Measurements from ENCODE around the gene DCXR. TPM values are rescaled to one million over a fixed set of nuclear protein-coding genes. Genes with fewer than 3 reads are reported as not detected.

Gene DCXR
- total and polyA plus RNA-seq, 10 of the 15 experiments (the other 5 are each of a cell fraction or from before 2014, with no cell fraction given): 12.3 to 139 (median 88.9) TPM

DNA sequence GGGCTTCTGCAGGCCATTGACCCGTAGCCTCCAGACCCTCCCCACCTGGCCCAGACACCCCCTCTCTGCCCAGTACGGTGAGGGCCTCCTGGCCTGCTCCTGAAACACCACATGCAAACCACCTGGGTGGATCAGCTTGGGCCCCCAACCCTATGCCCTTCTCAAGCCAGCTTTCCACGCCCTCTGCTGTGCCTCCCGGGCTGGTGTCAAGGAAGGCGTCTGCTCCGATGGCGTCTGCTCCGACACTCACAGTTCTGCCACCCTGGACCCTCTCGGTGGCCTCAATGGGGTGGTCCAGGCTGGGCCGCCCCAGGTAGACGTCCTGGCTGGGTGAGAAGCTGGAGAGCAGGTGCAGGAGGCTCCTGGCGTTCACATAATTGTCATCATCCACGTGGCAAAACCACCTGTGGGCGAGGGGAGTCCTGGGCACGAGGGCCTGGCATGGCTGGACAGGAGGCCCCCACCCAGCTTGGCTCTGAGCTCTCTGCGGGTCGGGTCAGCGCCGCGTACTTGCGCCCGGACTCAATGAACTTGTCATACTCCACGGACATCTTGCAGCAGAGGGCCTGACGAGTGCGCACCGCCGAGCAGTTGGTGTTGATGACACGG is 12.8 kb upstream of the DCXR start (continued):
- TF ChIP-seq, protein P1, sequence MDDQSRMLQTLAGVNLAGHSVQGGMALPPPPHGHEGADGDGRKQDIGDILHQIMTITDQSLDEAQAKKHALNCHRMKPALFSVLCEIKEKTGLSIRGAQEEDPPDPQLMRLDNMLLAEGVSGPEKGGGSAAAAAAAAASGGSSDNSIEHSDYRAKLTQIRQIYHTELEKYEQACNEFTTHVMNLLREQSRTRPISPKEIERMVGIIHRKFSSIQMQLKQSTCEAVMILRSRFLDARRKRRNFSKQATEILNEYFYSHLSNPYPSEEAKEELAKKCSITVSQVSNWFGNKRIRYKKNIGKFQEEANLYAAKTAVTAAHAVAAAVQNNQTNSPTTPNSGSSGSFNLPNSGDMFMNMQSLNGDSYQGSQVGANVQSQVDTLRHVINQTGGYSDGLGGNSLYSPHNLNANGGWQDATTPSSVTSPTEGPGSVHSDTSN (IDR thresholded peaks at IDR 0.05; ENCODE audit: insufficient replicate concordance, low read depth, low read length): no peak
- TF ChIP-seq BACH1 (IDR thresholded peaks at IDR 0.05; ENCODE audit: borderline replicate concordance): no peak
- no peak for TF ChIP-seq TBL1XR1 (IDR thresholded peaks at IDR 0.05; ENCODE audit: low read depth, low read length)
- TF ChIP-seq TAF1 (IDR thresholded peaks at IDR 0.05; ENCODE audit: borderline replicate concordance, low read depth, low read length): no peak
- TF ChIP-seq, protein P2, sequence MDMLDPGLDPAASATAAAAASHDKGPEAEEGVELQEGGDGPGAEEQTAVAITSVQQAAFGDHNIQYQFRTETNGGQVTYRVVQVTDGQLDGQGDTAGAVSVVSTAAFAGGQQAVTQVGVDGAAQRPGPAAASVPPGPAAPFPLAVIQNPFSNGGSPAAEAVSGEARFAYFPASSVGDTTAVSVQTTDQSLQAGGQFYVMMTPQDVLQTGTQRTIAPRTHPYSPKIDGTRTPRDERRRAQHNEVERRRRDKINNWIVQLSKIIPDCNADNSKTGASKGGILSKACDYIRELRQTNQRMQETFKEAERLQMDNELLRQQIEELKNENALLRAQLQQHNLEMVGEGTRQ (IDR thresholded peaks at IDR 0.05; ENCODE audit: borderline replicate concordance, low read depth, low read length): no peak
- TF ChIP-seq CREB1 (IDR thresholded peaks at IDR 0.05; ENCODE audit: low read depth): no peak

DNA sequence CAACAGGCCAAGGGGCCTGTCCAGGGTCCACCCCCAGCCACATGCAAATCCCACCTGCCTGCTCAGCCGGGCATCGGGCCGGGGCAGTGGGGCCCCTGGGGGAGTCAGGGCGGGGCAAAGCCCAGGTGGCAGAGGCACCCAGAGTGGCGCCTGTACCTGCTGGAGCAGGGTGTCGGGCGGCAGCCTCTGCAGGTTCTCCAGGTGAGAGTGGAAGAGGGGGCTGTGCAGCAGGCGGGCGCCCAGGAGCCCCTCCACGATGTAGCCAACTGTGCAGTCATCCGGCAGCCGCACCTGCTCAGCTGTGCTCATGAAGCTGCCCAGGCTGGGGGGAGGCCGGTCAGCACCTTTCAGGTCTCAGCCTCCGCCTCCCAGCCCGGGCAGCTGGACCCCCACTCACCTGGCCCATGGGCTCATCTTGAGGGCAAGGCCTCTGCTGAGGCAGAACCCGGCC is 12.0 kb upstream of the DCXR start:
- peaks cover 14% of the 10 kb centered on the region for H3K79me2 ChIP-seq (ENCODE audit: control insufficient read depth, insufficient read depth, low read length)
- no peaks in the 10 kb centered on the region for H3K9me3 ChIP-seq (replicated peaks; ENCODE audit: control insufficient read depth, insufficient read depth, low read length)
- intact Hi-C loops (cut with micrococcal nuclease; ENCODE audit: unreplicated experiment) (no loop called here), in situ Hi-C loops (cut with MboI) (no loop called here)
- ChIA-PET POLR2A (interaction anchor here (1.0 to 1.5 kb wide), 3 partner anchors 12 to 54 kb away, joined by 3 to 4 read pairs (median 4); partner anchors contain the start of gene DCXR), RAD21 (ENCODE audit: unreplicated experiment) (interaction anchor here (1.3 kb wide), 1 partner anchor 12 kb away, joined by 4 read pairs; the partner anchor contains the start of gene DCXR), CTCF (interaction anchor here (1.7 kb wide), 1 partner anchor 12 kb away, joined by 7 read pairs; the partner anchor contains the start of gene DCXR), SMC1A (ENCODE audit: uncharacterized antibody, unreplicated experiment) (no interaction called here)
- WGBS (ENCODE audit: insufficient coverage, insufficient replicate concordance, low lambda C conversion rate, missing lambda C conversion rate): 81% methylated on average over 16 of the region's 16 CpGs
- BruUV-seq (replicated peaks): no TSS peak
- H3K4me2 ChIP-seq (ENCODE audit: control insufficient read depth, insufficient read depth): no peak overlapping the region
- H3K36me3 ChIP-seq (ENCODE audit: control insufficient read depth in 2 of 2, insufficient read depth in 2 of 2, low read length in 1 of 2): peaks cover 0 to under 1% of the 10 kb centered on the region in 2 experiments; a peak in 3 of 4 replicates
- H4K20me1 ChIP-seq (ENCODE audit: control insufficient read depth, insufficient read depth): no peaks in the 10 kb centered on the region
- no peak for FAIRE-seq
- H3K4me1 ChIP-seq (ENCODE audit: control insufficient read depth, insufficient read depth, low read length): peaks cover 4% of the 10 kb centered on the region
- H3K27ac ChIP-seq (ENCODE audit: control insufficient read depth, insufficient read depth): no peak overlapping the region
- no peaks in the 10 kb centered on the region for H3K27me3 ChIP-seq (replicated peaks in 1 of 2; ENCODE audit: control insufficient read depth in 2 of 2, insufficient read depth in 2 of 2, low read length in 1 of 2)
- DNase-seq (ENCODE audit: low read depth, low spot score): no peak
- no peak overlapping the region for H3K4me3 ChIP-seq
- no peak overlapping the region for H3K9ac ChIP-seq (ENCODE audit: control insufficient read depth, insufficient read depth, low read length)
- no peak for ATAC-seq
- no peak overlapping the region for H2AFZ ChIP-seq (ENCODE audit: control insufficient read depth, low read depth, low read length)
- TF ChIP-seq, protein P3, sequence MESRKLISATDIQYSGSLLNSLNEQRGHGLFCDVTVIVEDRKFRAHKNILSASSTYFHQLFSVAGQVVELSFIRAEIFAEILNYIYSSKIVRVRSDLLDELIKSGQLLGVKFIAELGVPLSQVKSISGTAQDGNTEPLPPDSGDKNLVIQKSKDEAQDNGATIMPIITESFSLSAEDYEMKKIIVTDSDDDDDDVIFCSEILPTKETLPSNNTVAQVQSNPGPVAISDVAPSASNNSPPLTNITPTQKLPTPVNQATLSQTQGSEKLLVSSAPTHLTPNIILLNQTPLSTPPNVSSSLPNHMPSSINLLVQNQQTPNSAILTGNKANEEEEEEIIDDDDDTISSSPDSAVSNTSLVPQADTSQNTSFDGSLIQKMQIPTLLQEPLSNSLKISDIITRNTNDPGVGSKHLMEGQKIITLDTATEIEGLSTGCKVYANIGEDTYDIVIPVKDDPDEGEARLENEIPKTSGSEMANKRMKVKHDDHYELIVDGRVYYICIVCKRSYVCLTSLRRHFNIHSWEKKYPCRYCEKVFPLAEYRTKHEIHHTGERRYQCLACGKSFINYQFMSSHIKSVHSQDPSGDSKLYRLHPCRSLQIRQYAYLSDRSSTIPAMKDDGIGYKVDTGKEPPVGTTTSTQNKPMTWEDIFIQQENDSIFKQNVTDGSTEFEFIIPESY (IDR thresholded peaks at IDR 0.05): no peak
- TF ChIP-seq RBBP5 (conservative IDR thresholded peaks at IDR 0.05) (no peak), ZNF217 (IDR thresholded peaks at IDR 0.05) (no peak), PKNOX1 (IDR thresholded peaks at IDR 0.05) (no peak), MEF2A (IDR thresholded peaks at IDR 0.05; ENCODE audit: insufficient read depth, low read depth, low read length) (no peak), NFIC (IDR thresholded peaks at IDR 0.05; ENCODE audit: low read depth, low read length) (no peak), CEBPZ (IDR thresholded peaks at IDR 0.05; ENCODE audit: low read depth, low read length) (no peak), PAX5 (IDR thresholded peaks at IDR 0.05; ENCODE audit: borderline replicate concordance, low read depth, low read length) (no peak)
